Peyer's patch (tissue), 4 donors: ENCODE measurements around the gene CLDN7. TPM values are rescaled to one million over a fixed set of nuclear protein-coding genes. Genes with fewer than 3 reads are reported as not detected.

Experiments used
- DNase-seq, 3 donors: peaks; one replicate each; pipeline ENCODE4 v3.0.0-alpha.2; 2017 to 2019
- H3K27ac ChIP-seq, 4 donors: fragments of 200-600 bp; sonication (generic); one replicate each; pipeline ENCODE4 v1.5.1; 2016 to 2019
- H3K27me3 ChIP-seq, 2 donors: fragments of 200-600 bp; sonication (generic); one replicate each; pipeline ENCODE4 v1.5.1; 2019
- H3K36me3 ChIP-seq, 3 donors: fragments of 200-600 bp; sonication (generic); one replicate each; pipeline ENCODE4 v1.5.1; 2016 to 2019
- H3K4me1 ChIP-seq, 4 donors: fragments of 200-600 bp; sonication (generic); one replicate each; pipeline ENCODE4 v1.5.1; 2016 to 2019
- H3K4me3 ChIP-seq, 4 donors: fragments of 200-600 bp; sonication (generic); 1 replicate in 3 of 4; 2 replicates in 1 of 4; pipeline ENCODE4 v1.5.1; 2016 to 2019; ENCODE audit warnings: mild to moderate bottlenecking in 1 of 4
- H3K9me3 ChIP-seq, 4 donors: fragments of 200-600 bp; sonication (generic); one replicate each; pipeline ENCODE4 v1.5.1; 2016 to 2019; ENCODE audit warnings: mild to moderate bottlenecking in 1 of 4
- CTCF ChIP-seq, 6 experiments: fragments of 450-650 bp in 4 of 6; fragments of 200-600 bp in 2 of 6; sonication (generic) in 1 of 6; IDR thresholded peaks; one replicate each; pipeline ENCODE4 v1.5.1; 2017 to 2019; ENCODE audit warnings: antibody characterized with exemption in 6 of 6, mild to moderate bottlenecking in 3 of 6, moderate library complexity in 1 of 6
- POLR2A ChIP-seq, 2 donors: fragments of 450-650 bp; IDR thresholded peaks; one replicate each; pipeline ENCODE4 v1.5.1; 2017; ENCODE audit warnings: antibody characterized with exemption in 2 of 2, mild to moderate bottlenecking in 2 of 2, moderate library complexity in 2 of 2
- total RNA-seq, 4 donors: library from RNA; depleted of rRNA; stranded (reverse); fragments of >200 nt; gene quantifications; one replicate each; pipeline ENCODE4 v1.1.0, GENCODE V29; 2016

The CLDN7 gene
- total RNA-seq, 4 donors from 2014 or later: 80.0 to 1,052 (median 864) TPM

- peak overlapping the region; percentile 97 to 100 (median 100) for H3K27ac ChIP-seq
- peaks cover 0 to 33% (median 0%) of the 10 kb centered on the region in 3 donors for H3K36me3 ChIP-seq
- no peaks in the 10 kb centered on the region for H3K9me3 ChIP-seq
- no peaks in the 10 kb centered on the region for H3K27me3 ChIP-seq
- H3K4me3 ChIP-seq: peak overlapping the region; percentile 67 to 98 (median 96)
- peak in 2 of 3 donors; percentile 70 to 79 for DNase-seq
- H3K4me1 ChIP-seq: peaks cover 4 to 24% (median 9%) of the 10 kb centered on the region in 4 donors
- TF ChIP-seq POLR2A (IDR thresholded peaks at IDR 0.05) (peak in 1 of 2 donors; percentile 84), CTCF (IDR thresholded peaks at IDR 0.05) (peak in 3 of 6 experiments; percentile 10 to 34 (median 19))
These were observed 45.7 kb upstream of the CLDN7 start for GRCh38 chr17:7307686-7308624.

GRCh38 chr17:7306911-7307685 lies 44.8 kb upstream of the CLDN7 start, which contains the start of gene EIF5A:
EIF5A (plus strand) TSS chr17:7307628; CDS start chr17:7309636, 2,008 bp downstream.
- no peaks in the 10 kb centered on the region for H3K9me3 ChIP-seq
- H3K27ac ChIP-seq: peak within 1 kb of the TSS; percentile 97 to 100 (median 100)
- H3K4me3 ChIP-seq: peak within 1 kb of the TSS; percentile 67 to 98 (median 96)
- no peak for TF ChIP-seq CTCF (IDR thresholded peaks at IDR 0.05)
- TF ChIP-seq POLR2A (IDR thresholded peaks at IDR 0.05): peak; percentile 88 to 93
- H3K36me3 ChIP-seq: peaks cover 0 to 24% (median 0%) of the 10 kb centered on the region in 3 donors
- peaks cover 4 to 20% (median 9%) of the 10 kb centered on the region in 4 donors for H3K4me1 ChIP-seq
- peak; percentile 99 to 100 (median 100) for DNase-seq
- no peaks in the 10 kb centered on the region for H3K27me3 ChIP-seq

- Histone ChIP-seq H3K9me3 (no peaks in the 10 kb centered on the region), H3K27me3 (no peaks in the 10 kb centered on the region), H3K4me1 (peaks cover 0 to 7% (median 2%) of the 10 kb centered on the region in 4 donors), H3K4me3 (no peak overlapping the region), H3K27ac (no peak overlapping the region), H3K36me3 (no peaks in the 10 kb centered on the region)
- TF ChIP-seq CTCF (IDR thresholded peaks at IDR 0.05) (no peak), POLR2A (IDR thresholded peaks at IDR 0.05) (no peak)
- DNase-seq: no peak
These were observed 41.9 kb upstream of the CLDN7 start for GRCh38 chr17:7304179-7304578.

DNA sequence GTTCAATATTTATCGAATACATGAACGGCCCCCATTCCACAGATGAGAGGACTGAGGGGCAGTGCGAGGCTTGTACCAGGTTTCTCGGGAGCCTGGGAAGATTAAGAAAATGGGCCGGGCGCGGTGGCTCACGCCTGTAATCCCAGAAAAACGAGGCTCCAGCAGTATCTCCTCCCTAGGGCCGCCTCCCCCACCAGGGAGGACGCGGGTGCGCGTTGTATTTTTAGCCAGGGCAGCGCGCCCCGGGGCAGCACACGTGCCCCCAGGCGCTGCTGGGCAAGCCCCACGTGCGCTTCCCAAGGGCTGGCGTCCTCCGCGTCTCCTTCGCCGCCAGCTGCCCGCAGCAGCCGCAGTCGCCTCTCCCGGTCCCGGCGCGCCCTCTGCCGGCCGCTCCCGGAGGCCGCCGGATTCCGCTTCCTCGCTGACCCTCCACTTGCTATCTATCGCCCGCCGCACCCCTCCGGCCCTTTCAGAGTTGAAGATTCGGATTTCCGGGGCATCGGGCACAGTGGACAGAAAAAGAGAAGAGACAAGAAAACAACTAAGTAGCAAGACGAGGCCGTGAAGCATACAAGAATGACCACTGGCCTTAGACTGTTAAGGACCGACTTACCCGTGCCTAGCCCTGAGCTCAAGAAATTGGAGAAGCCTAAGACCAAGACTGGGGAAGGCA lies 34.0 kb upstream of the CLDN7 start:
- H3K27me3 ChIP-seq: no peaks in the 10 kb centered on the region
- peaks cover 0 to 3% (median 0%) of the 10 kb centered on the region in 4 donors for H3K9me3 ChIP-seq
- H3K4me3 ChIP-seq: peak overlapping the region in 2 of 4 donors; percentile 22 to 32
- peaks cover 0 to 48% (median 17%) of the 10 kb centered on the region in 4 donors for H3K4me1 ChIP-seq
- H3K27ac ChIP-seq: peak overlapping the region in 1 of 4 donors; percentile 3
- peak; percentile 69 to 90 (median 89) for DNase-seq
- no peaks in the 10 kb centered on the region for H3K36me3 ChIP-seq
- TF ChIP-seq POLR2A (IDR thresholded peaks at IDR 0.05) (no peak), CTCF (IDR thresholded peaks at IDR 0.05) (peak; percentile 83 to 97 (median 95))
